GM19468 (cell line): Measurements from ENCODE around the gene BRIP1.
"Not testable (repeated sequence)": the region's sequence is repeated elsewhere in the genome, so short reads cannot be mapped to it uniquely, and the experiment has no call there.

Experiments used
- ATAC-seq: cut with Tn5 transposase; IDR thresholded peaks from one replicate; pipeline ENCODE4 v1.9.1; 2021; ENCODE audit warnings: mild to moderate bottlenecking, moderate library complexity, moderate number of reproducible peaks; ENCODE audit not compliant: unreplicated experiment; ENCODE audit errors: extremely low read depth

The BRIP1 gene

GRCh38 chr17:61808442-61808841 lies 54.9 kb downstream of the BRIP1 start:
- no peak for ATAC-seq

GRCh38 chr17:61806936-61807335 lies 56.4 kb downstream of the BRIP1 start:
- no peak for ATAC-seq

- ATAC-seq: no peak
Observed at GRCh38 chr17:61806081-61806828, 57.1 kb downstream of the BRIP1 start.

GRCh38 chr17:61805399-61805798 lies 57.9 kb downstream of the BRIP1 start:
- ATAC-seq: no peak

GRCh38 chr17:61803796-61804195 lies 59.5 kb downstream of the BRIP1 start:
- no peak for ATAC-seq

- no peak for ATAC-seq
Observed at GRCh38 chr17:61803216-61803615, 60.1 kb downstream of the BRIP1 start.

GRCh38 chr17:61799812-61800484 lies 63.4 kb downstream of the BRIP1 start:
- ATAC-seq: no peak

- no peak for ATAC-seq
Observed at GRCh38 chr17:61797283-61797682, 66.0 kb downstream of the BRIP1 start.

GRCh38 chr17:61795546-61795945 lies 67.8 kb downstream of the BRIP1 start:
- ATAC-seq: no peak

GRCh38 chr17:61794792-61795191 lies 68.5 kb downstream of the BRIP1 start:
- no peak for ATAC-seq

GRCh38 chr17:61794242-61794641 lies 69.1 kb downstream of the BRIP1 start:
- ATAC-seq: no peak

- ATAC-seq: no peak
Observed at GRCh38 chr17:61793565-61793964, 69.8 kb downstream of the BRIP1 start.

GRCh38 chr17:61789872-61790271 lies 73.5 kb downstream of the BRIP1 start:
- ATAC-seq: no peak

GRCh38 chr17:61786088-61786487 lies 77.2 kb downstream of the BRIP1 start:
- ATAC-seq: no peak

GRCh38 chr17:61784510-61784909 lies 78.8 kb downstream of the BRIP1 start:
- no peak for ATAC-seq

GRCh38 chr17:61783556-61784304 lies 79.6 kb downstream of the BRIP1 start:
- ATAC-seq: no peak

GRCh38 chr17:61783120-61783519 lies 80.2 kb downstream of the BRIP1 start:
- no peak for ATAC-seq

- ATAC-seq: no peak
Observed at GRCh38 chr17:61782683-61783082, 80.6 kb downstream of the BRIP1 start.

- ATAC-seq: no peak
Observed at GRCh38 chr17:61775364-61775763, 88.0 kb downstream of the BRIP1 start.

- ATAC-seq: no peak
Observed at GRCh38 chr17:61774724-61775123, 88.6 kb downstream of the BRIP1 start.

GRCh38 chr17:61774087-61774486 lies 89.2 kb downstream of the BRIP1 start:
- not testable (repeated sequence) for ATAC-seq
